ENCODE results near the gene KCNK3.

DNA sequence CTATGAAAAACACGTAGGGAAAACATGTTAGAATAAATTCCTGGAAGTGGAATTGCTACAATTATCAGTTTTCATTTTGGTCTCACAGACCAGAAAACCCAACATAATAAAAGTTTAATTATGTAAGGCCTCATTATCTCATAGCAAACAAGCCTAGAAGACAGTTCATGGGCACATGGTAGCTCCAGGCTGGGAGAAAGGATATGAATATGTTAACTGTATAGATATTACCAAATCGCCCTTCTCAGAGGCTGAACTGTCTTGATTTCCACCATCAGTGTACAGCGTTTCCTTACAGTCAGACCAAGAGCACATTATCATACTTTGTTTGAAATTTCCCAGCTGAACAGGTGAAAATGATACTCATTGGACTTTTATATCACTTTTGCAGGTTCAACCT, 54.4 kb downstream of the KCNK3 start:
- TF ChIP-seq, protein P1, sequence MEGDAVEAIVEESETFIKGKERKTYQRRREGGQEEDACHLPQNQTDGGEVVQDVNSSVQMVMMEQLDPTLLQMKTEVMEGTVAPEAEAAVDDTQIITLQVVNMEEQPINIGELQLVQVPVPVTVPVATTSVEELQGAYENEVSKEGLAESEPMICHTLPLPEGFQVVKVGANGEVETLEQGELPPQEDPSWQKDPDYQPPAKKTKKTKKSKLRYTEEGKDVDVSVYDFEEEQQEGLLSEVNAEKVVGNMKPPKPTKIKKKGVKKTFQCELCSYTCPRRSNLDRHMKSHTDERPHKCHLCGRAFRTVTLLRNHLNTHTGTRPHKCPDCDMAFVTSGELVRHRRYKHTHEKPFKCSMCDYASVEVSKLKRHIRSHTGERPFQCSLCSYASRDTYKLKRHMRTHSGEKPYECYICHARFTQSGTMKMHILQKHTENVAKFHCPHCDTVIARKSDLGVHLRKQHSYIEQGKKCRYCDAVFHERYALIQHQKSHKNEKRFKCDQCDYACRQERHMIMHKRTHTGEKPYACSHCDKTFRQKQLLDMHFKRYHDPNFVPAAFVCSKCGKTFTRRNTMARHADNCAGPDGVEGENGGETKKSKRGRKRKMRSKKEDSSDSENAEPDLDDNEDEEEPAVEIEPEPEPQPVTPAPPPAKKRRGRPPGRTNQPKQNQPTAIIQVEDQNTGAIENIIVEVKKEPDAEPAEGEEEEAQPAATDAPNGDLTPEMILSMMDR (conservative IDR thresholded peaks at IDR 0.05; ENCODE audit: low read length), result no peak
- no peak for TF ChIP-seq EZH2phosphoT487 (IDR thresholded peaks at IDR 0.05; ENCODE audit: borderline replicate concordance, low read depth, low read length)
